HG02973 (cell line): ENCODE results near the gene MRFAP1L1.

Source experiments
- ATAC-seq: cut with Tn5 transposase; IDR thresholded peaks from one replicate; pipeline ENCODE4 v1.9.1; 2021; ENCODE audit warnings: moderate library complexity; ENCODE audit not compliant: unreplicated experiment

Gene MRFAP1L1

GRCh38 chr4:6663596-6664393 lies 45.9 kb downstream of the MRFAP1L1 start:
- no peak for ATAC-seq

- no peak for ATAC-seq
Observed at GRCh38 chr4:6662591-6662990, 47.1 kb downstream of the MRFAP1L1 start.

- no peak for ATAC-seq
Observed at GRCh38 chr4:6660430-6660829, 49.2 kb downstream of the MRFAP1L1 start.

- ATAC-seq = no peak
Observed at GRCh38 chr4:6659897-6660296, 49.8 kb downstream of the MRFAP1L1 start.

- no peak for ATAC-seq
Observed at GRCh38 chr4:6658597-6659075, 51.0 kb downstream of the MRFAP1L1 start.

GRCh38 chr4:6658209-6658595 lies 51.5 kb downstream of the MRFAP1L1 start:
- no peak for ATAC-seq
